HepG2 (cell line): ENCODE data around the gene RRP9. TPM values are rescaled to one million over a fixed set of nuclear protein-coding genes. Genes with fewer than 3 reads are reported as not detected.

Experiments
- AFF4 ChIP-seq: sonication (generic); formaldehyde crosslinking; IDR thresholded peaks from 2 replicates; pipeline ENCODE4 v1.4.0; 2020; ENCODE audit warnings: missing genetic modification reagents
- BCLAF1 ChIP-seq: fragments of 450-650 bp; IDR thresholded peaks from 2 replicates; pipeline ENCODE4 v1.6.1; 2017; ENCODE audit warnings: mild to moderate bottlenecking
- HNF4G ChIP-seq, 2 experiments: sonication (generic) in 1 of 2; formaldehyde crosslinking in 1 of 2; IDR thresholded peaks; 2 replicates each; pipeline versions ENCODE4 v1.4.0 to v1.6.1; 2011 to 2020; ENCODE audit warnings: borderline replicate concordance in 2 of 2, low read depth in 2 of 2, mild to moderate bottlenecking in 2 of 2, low read length in 1 of 2, missing genetic modification reagents in 1 of 2, moderate library complexity in 1 of 2
- MBD4 ChIP-seq: IDR thresholded peaks from 2 replicates; pipeline ENCODE4 v1.6.1; 2012; ENCODE audit warnings: low read length, inconsistent platforms, borderline replicate concordance
- MTF1 ChIP-seq: sonication (generic); formaldehyde crosslinking; IDR thresholded peaks from 2 replicates; pipeline ENCODE4 v1.5.0; 2020; ENCODE audit warnings: missing genetic modification reagents
- NBN ChIP-seq: fragments of 450-650 bp; conservative IDR thresholded peaks from 2 replicates; pipeline ENCODE4 v1.6.1; 2017
- POLR2AphosphoS2 ChIP-seq: IDR thresholded peaks from 2 replicates; pipeline ENCODE4 v1.6.1; 2011; ENCODE audit warnings: low read depth, low read length, improper control_type of control experiment
- RBFOX2 ChIP-seq: fragments of 200-400 bp; formaldehyde crosslinking; IDR thresholded peaks from 2 replicates; pipeline ENCODE4 v1.6.1; 2017; ENCODE audit warnings: low read depth, mild to moderate bottlenecking, low read length
- SALL2 ChIP-seq: sonication (generic); formaldehyde crosslinking; IDR thresholded peaks from 2 replicates; pipeline ENCODE4 v1.8.1; 2023; ENCODE audit warnings: mild to moderate bottlenecking, missing genetic modification reagents, inconsistent platforms
- SIN3B ChIP-seq: fragments of 150-350 bp; IDR thresholded peaks from 2 replicates; pipeline ENCODE4 v1.6.1; 2014; ENCODE audit warnings: low read length
- SP1 ChIP-seq, 2 experiments: fragments of 450-650 bp in 1 of 2; sonication (generic) in 1 of 2; formaldehyde crosslinking in 1 of 2; IDR thresholded peaks; 2 replicates each; pipeline versions ENCODE4 v1.4.0 to v1.6.1; 2016 to 2020; ENCODE audit warnings: missing genetic modification reagents in 1 of 2
- SP4 ChIP-seq: sonication (generic); formaldehyde crosslinking; IDR thresholded peaks from 2 replicates; pipeline ENCODE4 v1.8.1; 2023; ENCODE audit warnings: mild to moderate bottlenecking, missing genetic modification reagents
- SRSF9 ChIP-seq: fragments of 200-400 bp; formaldehyde crosslinking; IDR thresholded peaks from 2 replicates; pipeline ENCODE4 v1.6.1; 2018; ENCODE audit warnings: borderline replicate concordance, mild to moderate bottlenecking, low read depth, low read length; ENCODE audit not compliant: insufficient read depth, poor library complexity, severe bottlenecking
- TAF15 ChIP-seq: fragments of 200-400 bp; formaldehyde crosslinking; IDR thresholded peaks from one replicate; pipeline ENCODE4 v1.6.1; 2018; ENCODE audit warnings: mild to moderate bottlenecking, low read depth, low read length; ENCODE audit not compliant: poor library complexity, severe bottlenecking
- ZBTB43 ChIP-seq: sonication (generic); formaldehyde crosslinking; conservative IDR thresholded peaks from 2 replicates; pipeline ENCODE4 v1.4.0; 2020; ENCODE audit warnings: missing genetic modification reagents
- ZFP36L1 ChIP-seq: sonication (generic); formaldehyde crosslinking; IDR thresholded peaks from 2 replicates; pipeline ENCODE4 v1.8.0; 2022; ENCODE audit warnings: mild to moderate bottlenecking, missing genetic modification reagents, moderate library complexity
- ZNF124 ChIP-seq: sonication (generic); formaldehyde crosslinking; IDR thresholded peaks from 2 replicates; pipeline ENCODE4 v1.4.0; 2020; ENCODE audit warnings: missing genetic modification reagents
- ZNF17 ChIP-seq: sonication (generic); formaldehyde crosslinking; IDR thresholded peaks from 2 replicates; pipeline ENCODE4 v1.5.0; 2020; ENCODE audit warnings: mild to moderate bottlenecking, missing genetic modification reagents
- ZNF230 ChIP-seq: sonication (generic); formaldehyde crosslinking; IDR thresholded peaks from 2 replicates; pipeline ENCODE4 v1.4.0; 2020; ENCODE audit warnings: mild to moderate bottlenecking, missing genetic modification reagents
- ZNF562 ChIP-seq: sonication (generic); formaldehyde crosslinking; IDR thresholded peaks from 2 replicates; pipeline ENCODE4 v1.8.0; 2022; ENCODE audit warnings: missing genetic modification reagents, borderline replicate concordance
- ZNF678 ChIP-seq: sonication (generic); formaldehyde crosslinking; IDR thresholded peaks from 2 replicates; pipeline ENCODE4 v1.4.0; 2020; ENCODE audit warnings: mild to moderate bottlenecking, missing genetic modification reagents
- polyA plus RNA-seq, 8 experiments: library from polyadenylated mRNA; depleted of rRNA in 3 of 8; stranded (reverse) in 7 of 8; unstranded in 1 of 8; fragments of >200 nt; fragmentation: Illumina TruSeq in 4 of 8; extraction: Trizol in 4 of 8; gene quantifications; 2 replicates each; pipeline versions ENCODE4 v1.2.1 to v1.2.3, GENCODE V29; 2011 to 2016; ENCODE audit warnings: low read depth in 4 of 8, missing spikeins in 1 of 8, mixed read lengths in 1 of 8; ENCODE audit not compliant: insufficient read depth in 1 of 8
- total RNA-seq, 5 experiments: library from RNA; depleted of rRNA; stranded (reverse); fragments of >200 nt; fragmentation: Illumina TruSeq; extraction: Trizol; gene quantifications; 2 replicates each; pipeline ENCODE4 v1.2.3, GENCODE V29; 2016; ENCODE audit warnings: low read depth in 1 of 5

RRP9 gene
- total and polyA plus RNA-seq, 2 of the 13 experiments (the other 11 are each of a cell fraction or from before 2014, with no cell fraction given), result 14.8 to 44.0 TPM

- TF ChIP-seq ZNF17 (no peak), SALL2 (CRISPR knock-in tag) (no peak), MBD4 (no peak), POLR2AphosphoS2 (no peak), ZNF562 (CRISPR knock-in tag) (no peak), SP1 (IDR thresholded peaks at IDR 0.05) (no peak), SP1 (CRISPR knock-in tag; IDR thresholded peaks at IDR 0.05) (no peak), TAF15 (no peak), ZBTB43 (CRISPR knock-in tag) (no peak), NBN (no peak), SP4 (CRISPR knock-in tag) (no peak), BCLAF1 (no peak), HNF4G (IDR thresholded peaks at IDR 0.05; ENCODE audit: borderline replicate concordance, low read depth, low read length) (peak; percentile 42; the same call in 1 of the 2 replicates), HNF4G (CRISPR knock-in tag; IDR thresholded peaks at IDR 0.05; ENCODE audit: borderline replicate concordance, low read depth) (no peak), RBFOX2 (no peak), ZFP36L1 (CRISPR knock-in tag) (no peak), ZNF678 (CRISPR knock-in tag) (no peak), MTF1 (CRISPR knock-in tag) (no peak), SRSF9 (no peak), ZNF124 (0 out of 2 replicates have a peak, but pooled peaks have one; percentile 6), AFF4 (CRISPR knock-in tag) (no peak; the same call in 1 of the 2 replicates), SIN3B (no peak), ZNF230 (no peak)
These were observed 26.6 kb upstream of the RRP9 start (continued) for GRCh38 chr3:51968170-51968775.
